Activated CD8-positive, alpha-beta T cell treated with anti-CD3 and anti-CD28 coated beads for 36 hours (primary cell): ENCODE data around the gene MAGI3. TPM values are rescaled to one million over a fixed set of nuclear protein-coding genes. Genes with fewer than 3 reads are reported as not detected.

Source experiments
- ATAC-seq: fragments of 200-7000 bp; cut with Tn5 transposase; one replicate; pipeline ENCODE4 v1.10.0; 2021; ENCODE audit warnings: mild to moderate bottlenecking, moderate library complexity
- CTCF ChIA-PET: fragments of 350-600 bp; sonication (Branson Sonifier 250); formaldehyde crosslinking; loops from one replicate; lab custom pipeline; 2021; ENCODE audit warnings: antibody characterized with exemption; lab: Charles Lee
- POLR2A ChIA-PET: fragments of 350-600 bp; sonication (Branson Sonifier 250); formaldehyde crosslinking; loops from one replicate; lab custom pipeline; 2021; ENCODE audit warnings: antibody characterized with exemption; lab: Charles Lee
- DNase-seq: peaks from one replicate; pipeline ENCODE4 v3.0.0-alpha.2; 2020
- H3K27ac Mint-ChIP-seq: one replicate; pipeline ENCODE4 v1.8.0; 2021; ENCODE audit warnings: mild to moderate bottlenecking, mixed read lengths
- H3K27me3 Mint-ChIP-seq: one replicate; pipeline ENCODE4 v1.8.0; 2021; ENCODE audit warnings: mixed read lengths
- H3K36me3 Mint-ChIP-seq: one replicate; pipeline ENCODE4 v1.8.0; 2021; ENCODE audit warnings: low read depth, mixed read lengths
- H3K4me1 Mint-ChIP-seq: one replicate; pipeline ENCODE4 v1.8.0; 2021; ENCODE audit warnings: low read depth, mixed read lengths
- H3K4me3 Mint-ChIP-seq: one replicate; pipeline ENCODE4 v1.8.0; 2021; ENCODE audit warnings: mild to moderate bottlenecking, moderate library complexity, mixed read lengths
- H3K9me3 Mint-ChIP-seq: one replicate; pipeline ENCODE4 v1.8.0; 2021; ENCODE audit warnings: mixed read lengths
- CTCF ChIP-seq: fragments of 200-600 bp; IDR thresholded peaks from one replicate; pipeline ENCODE4 v1.8.0; 2022; ENCODE audit warnings: antibody characterized with exemption, mild to moderate bottlenecking
- intact Hi-C: fragments of 100-400 bp; cut with micrococcal nuclease; formaldehyde crosslinking; loops from one replicate; pipeline ENCODE4 v1.10.0; 2022
- total RNA-seq, 2 experiments: library from RNA; stranded (reverse); gene quantifications; one replicate each; pipeline ENCODE4 v1.2.3, GENCODE V29; 2021

MAGI3 gene
- total RNA-seq, 2 experiments from 2014 or later = 2.5 to 3.1 TPM

GRCh38 chr1:113617438-113618141 is 227.3 kb downstream of the MAGI3 start:
- CTCF ChIA-PET = no interaction called here

GRCh38 chr1:113628997-113629396 is 238.7 kb downstream of the MAGI3 start:
- H3K36me3 Mint-ChIP-seq = peaks cover 8% of the 10 kb centered on the region
- no peaks in the 10 kb centered on the region for H3K4me1 Mint-ChIP-seq
- H3K4me3 Mint-ChIP-seq = no peak overlapping the region
- DNase-seq (no peak), ATAC-seq (no peak)
- POLR2A ChIA-PET = no interaction called here
- no peak for TF ChIP-seq CTCF
- no peaks in the 10 kb centered on the region for H3K27me3 Mint-ChIP-seq
- CTCF ChIA-PET = no interaction called here
- no peak overlapping the region for H3K27ac Mint-ChIP-seq
- intact Hi-C loops = no loop called here
- peaks cover 21% of the 10 kb centered on the region for H3K9me3 Mint-ChIP-seq

More at GRCh38 chr1:113617438-113618141, 227.3 kb downstream of the MAGI3 start:
- Mint-ChIP-seq H3K36me3 (no peaks in the 10 kb centered on the region), H3K9me3 (no peaks in the 10 kb centered on the region), H3K27ac (no peak overlapping the region), H3K4me1 (peaks cover 4% of the 10 kb centered on the region), H3K4me3 (no peak overlapping the region), H3K27me3 (no peaks in the 10 kb centered on the region)
- intact Hi-C loops = no loop called here
- POLR2A ChIA-PET = no interaction called here
- DNase-seq (no peak), ATAC-seq (no peak)
- TF ChIP-seq CTCF = no peak

GRCh38 chr1:113630340-113631327 is 240.3 kb downstream of the MAGI3 start:
- POLR2A ChIA-PET = no interaction called here
- ATAC-seq = no peak
- no peaks in the 10 kb centered on the region for H3K27me3 Mint-ChIP-seq
- no peak for TF ChIP-seq CTCF
- no peak overlapping the region for H3K4me3 Mint-ChIP-seq
- intact Hi-C loops = no loop called here
- H3K9me3 Mint-ChIP-seq = peaks cover 21% of the 10 kb centered on the region
- H3K4me1 Mint-ChIP-seq = no peaks in the 10 kb centered on the region
- no peak for DNase-seq
- H3K27ac Mint-ChIP-seq = no peak overlapping the region
- H3K36me3 Mint-ChIP-seq = peaks cover 8% of the 10 kb centered on the region
- CTCF ChIA-PET = no interaction called here

GRCh38 chr1:113641396-113641795 is 251.1 kb downstream of the MAGI3 start:
- intact Hi-C loops = no loop called here
- CTCF ChIA-PET = no interaction called here
- no peak overlapping the region for H3K27ac Mint-ChIP-seq

More at GRCh38 chr1:113641396-113641795, 251.1 kb downstream of the MAGI3 start:
- Mint-ChIP-seq H3K27me3 (no peaks in the 10 kb centered on the region), H3K4me1 (no peaks in the 10 kb centered on the region), H3K4me3 (no peak overlapping the region), H3K36me3 (no peaks in the 10 kb centered on the region), H3K9me3 (no peaks in the 10 kb centered on the region)
- DNase-seq (no peak), ATAC-seq (no peak)
- POLR2A ChIA-PET = no interaction called here
- TF ChIP-seq CTCF = no peak
